Panc1 (cell line): ENCODE results near the gene SIVA1. TPM values are rescaled to one million over a fixed set of nuclear protein-coding genes. Genes with fewer than 3 reads are reported as not detected.

Source experiments
- ATAC-seq: fragments of 200-7000 bp; cut with Tn5 transposase; 2 replicates; pipeline ENCODE4 v1.9.1; 2020; ENCODE audit warnings: mild to moderate bottlenecking, moderate library complexity
- BruUV-seq: library from RNA; stranded (reverse); fragments of 400-500 nt; replicated peaks from 2 replicates; lab custom pipeline; 2021; lab: Mats Ljungman, UMichigan
- CTCF ChIA-PET: fragments of 300-600 bp; sonication (Branson Sonifier 250); formaldehyde crosslinking; loops from one replicate; lab custom pipeline; 2022; ENCODE audit warnings: antibody characterized with exemption; lab: Charles Lee
- POLR2A ChIA-PET: fragments of 300-600 bp; sonication (Branson Sonifier 250); formaldehyde crosslinking; loops from one replicate; lab custom pipeline; 2022; ENCODE audit warnings: antibody characterized with exemption; lab: Charles Lee
- DNase-seq: peaks from one replicate; pipeline ENCODE4 v3.0.0-alpha.2; 2010; ENCODE audit warnings: low read depth, low spot score
- H3K27ac ChIP-seq: 2 replicates; pipeline ENCODE4 v1.5.1; 2011; ENCODE audit warnings: mild to moderate bottlenecking, low read length, inconsistent platforms
- H3K27me3 ChIP-seq: fragments of 200-500 bp; sonication (Bioruptor generic); 2 replicates; pipeline ENCODE4 v1.6.0; 2014; ENCODE audit warnings: low read length, inconsistent platforms; ENCODE audit not compliant: control insufficient read depth, insufficient read depth
- H3K36me3 ChIP-seq: fragments of 200-500 bp; sonication (Bioruptor generic); 2 replicates; pipeline ENCODE4 v1.5.1; 2014; ENCODE audit warnings: inconsistent platforms, mild to moderate bottlenecking, low read length, moderate library complexity; ENCODE audit not compliant: control insufficient read depth, insufficient read depth
- H3K4me1 ChIP-seq: 2 replicates; pipeline ENCODE4 v1.5.1; 2011; ENCODE audit warnings: inconsistent platforms, mild to moderate bottlenecking, low read length, moderate library complexity; ENCODE audit not compliant: control insufficient read depth, insufficient read depth
- H3K4me3 ChIP-seq, 2 experiments: 2 replicates each; pipeline ENCODE4 v1.5.1; 2011 to 2012; ENCODE audit warnings: low read depth in 2 of 2, low read length in 2 of 2, mild to moderate bottlenecking in 2 of 2, inconsistent platforms in 1 of 2, moderate library complexity in 1 of 2
- H3K9me3 ChIP-seq: fragments of 200-500 bp; sonication (Bioruptor generic); 2 replicates; pipeline ENCODE4 v1.5.1; 2014; ENCODE audit warnings: low read depth, mild to moderate bottlenecking, inconsistent platforms, low read length, moderate library complexity; ENCODE audit not compliant: control insufficient read depth, insufficient read depth
- CTCF ChIP-seq: fragments of 450-650 bp; IDR thresholded peaks from 2 replicates; pipeline ENCODE4 v1.5.1; 2017; ENCODE audit warnings: mild to moderate bottlenecking
- POLR2AphosphoS5 ChIP-seq: IDR thresholded peaks from 2 replicates; pipeline ENCODE4 v1.6.1; 2012; ENCODE audit warnings: mild to moderate bottlenecking, low read depth, low read length, moderate library complexity
- SIN3A ChIP-seq: IDR thresholded peaks from 2 replicates; pipeline ENCODE4 v1.6.1; 2012; ENCODE audit warnings: low read depth, mild to moderate bottlenecking, low read length, moderate library complexity, borderline replicate concordance; ENCODE audit not compliant: insufficient read depth
- TCF7L2 ChIP-seq: IDR thresholded peaks from 2 replicates; pipeline ENCODE4 v1.6.1; 2011; ENCODE audit warnings: mild to moderate bottlenecking, low read depth, low read length, inconsistent platforms
- in situ Hi-C: cut with HindIII; loops from 2 replicates; pipeline ENCODE4 v1.10.0; 2016; ENCODE audit warnings: low sequenced_read_pairs, low pct_unique_long_range_greater_than_20kb
- intact Hi-C: fragments of 100-400 bp; cut with micrococcal nuclease; formaldehyde crosslinking; loops from one replicate; pipeline ENCODE4 v1.10.0; 2022; ENCODE audit not compliant: unreplicated experiment
- total RNA-seq: library from RNA; stranded (reverse); gene quantifications from one replicate; pipeline ENCODE4 v1.2.1, GENCODE V29; 2021; ENCODE audit not compliant: unreplicated experiment
- TF ChIP-seq, protein P1 (sequence below), 2 experiments: IDR thresholded peaks; 2 replicates each; pipeline ENCODE4 v1.6.1; 2011 to 2012; ENCODE audit warnings: low read depth in 2 of 2, control low read depth in 1 of 2, low read length in 1 of 2, mild to moderate bottlenecking in 1 of 2, moderate library complexity in 1 of 2; ENCODE audit not compliant: insufficient read depth in 1 of 2

SIVA1 gene
- total RNA-seq, 1 experiment from 2014 or later, result 100 TPM

- DNase-seq (no peak), ATAC-seq (no peak)
- POLR2A ChIA-PET, result no interaction called here
- Histone ChIP-seq H3K4me1 (peaks cover 18% of the 10 kb centered on the region), H3K27ac (no peak overlapping the region), H3K27me3 (no peaks in the 10 kb centered on the region), H3K9me3 (no peaks in the 10 kb centered on the region), H3K4me3 (no peak overlapping the region), H3K36me3 (no peaks in the 10 kb centered on the region; the same call in 1 of the 2 replicates)
- no TSS peak for BruUV-seq
- intact Hi-C loops (no loop called here), in situ Hi-C loops (no loop called here)
- TF ChIP-seq, protein P1, sequence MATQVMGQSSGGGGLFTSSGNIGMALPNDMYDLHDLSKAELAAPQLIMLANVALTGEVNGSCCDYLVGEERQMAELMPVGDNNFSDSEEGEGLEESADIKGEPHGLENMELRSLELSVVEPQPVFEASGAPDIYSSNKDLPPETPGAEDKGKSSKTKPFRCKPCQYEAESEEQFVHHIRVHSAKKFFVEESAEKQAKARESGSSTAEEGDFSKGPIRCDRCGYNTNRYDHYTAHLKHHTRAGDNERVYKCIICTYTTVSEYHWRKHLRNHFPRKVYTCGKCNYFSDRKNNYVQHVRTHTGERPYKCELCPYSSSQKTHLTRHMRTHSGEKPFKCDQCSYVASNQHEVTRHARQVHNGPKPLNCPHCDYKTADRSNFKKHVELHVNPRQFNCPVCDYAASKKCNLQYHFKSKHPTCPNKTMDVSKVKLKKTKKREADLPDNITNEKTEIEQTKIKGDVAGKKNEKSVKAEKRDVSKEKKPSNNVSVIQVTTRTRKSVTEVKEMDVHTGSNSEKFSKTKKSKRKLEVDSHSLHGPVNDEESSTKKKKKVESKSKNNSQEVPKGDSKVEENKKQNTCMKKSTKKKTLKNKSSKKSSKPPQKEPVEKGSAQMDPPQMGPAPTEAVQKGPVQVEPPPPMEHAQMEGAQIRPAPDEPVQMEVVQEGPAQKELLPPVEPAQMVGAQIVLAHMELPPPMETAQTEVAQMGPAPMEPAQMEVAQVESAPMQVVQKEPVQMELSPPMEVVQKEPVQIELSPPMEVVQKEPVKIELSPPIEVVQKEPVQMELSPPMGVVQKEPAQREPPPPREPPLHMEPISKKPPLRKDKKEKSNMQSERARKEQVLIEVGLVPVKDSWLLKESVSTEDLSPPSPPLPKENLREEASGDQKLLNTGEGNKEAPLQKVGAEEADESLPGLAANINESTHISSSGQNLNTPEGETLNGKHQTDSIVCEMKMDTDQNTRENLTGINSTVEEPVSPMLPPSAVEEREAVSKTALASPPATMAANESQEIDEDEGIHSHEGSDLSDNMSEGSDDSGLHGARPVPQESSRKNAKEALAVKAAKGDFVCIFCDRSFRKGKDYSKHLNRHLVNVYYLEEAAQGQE (IDR thresholded peaks at IDR 0.05; ENCODE audit: insufficient read depth in 1 of 2, low read depth in 2 of 2, low read length in 1 of 2), result no peak
- no peak for TF ChIP-seq TCF7L2
- no peak for TF ChIP-seq POLR2AphosphoS5
- no peak for TF ChIP-seq CTCF
- TF ChIP-seq SIN3A, result no peak
- CTCF ChIA-PET, result no interaction called here
Observed at GRCh38 chr14:104771918-104772706, 19.2 kb downstream of the SIVA1 start.

DNA sequence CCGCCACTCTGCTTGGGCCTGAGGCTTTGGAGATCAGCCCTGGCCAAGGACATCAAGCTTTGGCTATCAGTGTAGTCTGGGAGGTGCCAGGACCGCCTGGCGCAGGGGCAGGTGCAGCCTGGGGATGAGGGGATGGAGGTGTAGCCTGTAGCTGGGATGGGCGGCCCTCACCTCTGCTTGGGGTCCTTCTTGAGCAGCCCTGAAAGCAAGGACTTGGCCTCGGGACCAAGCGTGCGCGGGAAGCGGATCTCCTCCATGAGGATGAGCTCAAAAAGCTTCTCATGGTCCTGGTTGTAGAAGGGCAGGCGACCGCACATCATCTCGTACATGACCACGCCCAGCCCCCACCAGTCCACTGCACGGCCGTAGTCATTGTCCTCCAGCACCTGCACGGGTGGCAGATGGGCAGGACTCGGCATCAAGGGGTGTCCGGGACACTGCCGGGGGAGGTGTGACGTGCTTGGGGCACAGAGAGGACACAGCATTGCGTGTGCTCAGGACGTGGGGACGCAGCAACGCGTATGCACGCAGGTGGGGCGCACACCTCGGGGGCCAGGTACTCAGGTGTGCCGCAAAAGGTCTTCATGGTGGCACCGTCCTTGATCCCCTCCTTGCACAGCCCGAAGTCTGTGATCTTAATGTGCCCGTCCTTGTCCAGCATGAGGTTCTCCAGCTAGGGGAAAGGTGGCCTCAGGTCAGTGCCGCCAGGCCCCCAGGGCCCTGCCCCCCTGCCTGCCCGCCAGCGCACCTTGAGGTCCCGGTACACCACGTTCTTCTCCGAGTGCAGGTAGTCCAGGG, 20.0 kb downstream of the SIVA1 start:
- Histone ChIP-seq H3K4me3 (no peak overlapping the region), H3K36me3 (no peaks in the 10 kb centered on the region; the same call in 1 of the 2 replicates), H3K4me1 (peaks cover 18% of the 10 kb centered on the region), H3K27ac (no peak overlapping the region), H3K27me3 (no peaks in the 10 kb centered on the region), H3K9me3 (no peaks in the 10 kb centered on the region)
- DNase-seq (no peak), ATAC-seq (no peak)
- ChIA-PET POLR2A (no interaction called here), CTCF (no interaction called here)
- no TSS peak for BruUV-seq
- in situ Hi-C loops, result no loop called here
- intact Hi-C loops, result no loop called here
- TF ChIP-seq POLR2AphosphoS5, result no peak
- no peak for TF ChIP-seq CTCF
- TF ChIP-seq TCF7L2, result no peak
- TF ChIP-seq, protein P1 (IDR thresholded peaks at IDR 0.05; ENCODE audit: insufficient read depth in 1 of 2, low read depth in 2 of 2, low read length in 1 of 2), result no peak
- no peak for TF ChIP-seq SIN3A
